NB4 (cell line): Measurements from ENCODE around the gene MAGI2.

Experiments
- DNase-seq: peaks from one replicate; pipeline ENCODE4 v3.0.0; 2010; ENCODE audit warnings: low read depth
- H3K4me3 ChIP-seq: one replicate; pipeline ENCODE4 v1.5.1; 2011; ENCODE audit warnings: mild to moderate bottlenecking, low read depth, low read length, moderate library complexity
- MYC ChIP-seq: IDR thresholded peaks from 2 replicates; pipeline ENCODE4 v1.6.1; 2011; ENCODE audit warnings: low read depth, low read length
- POLR2A ChIP-seq: IDR thresholded peaks from 2 replicates; pipeline ENCODE4 v1.6.1; 2011; ENCODE audit warnings: mild to moderate bottlenecking; ENCODE audit not compliant: insufficient read length; ENCODE audit errors: extremely low read depth
- TF ChIP-seq, protein P1 (sequence below): IDR thresholded peaks from 2 replicates; pipeline ENCODE4 v1.6.1; 2011; ENCODE audit warnings: low read depth, low read length
- TF ChIP-seq, protein P2 (sequence below): IDR thresholded peaks from one replicate; pipeline ENCODE4 v1.5.1; 2012; ENCODE audit warnings: low read depth, low read length

MAGI2 gene

DNA sequence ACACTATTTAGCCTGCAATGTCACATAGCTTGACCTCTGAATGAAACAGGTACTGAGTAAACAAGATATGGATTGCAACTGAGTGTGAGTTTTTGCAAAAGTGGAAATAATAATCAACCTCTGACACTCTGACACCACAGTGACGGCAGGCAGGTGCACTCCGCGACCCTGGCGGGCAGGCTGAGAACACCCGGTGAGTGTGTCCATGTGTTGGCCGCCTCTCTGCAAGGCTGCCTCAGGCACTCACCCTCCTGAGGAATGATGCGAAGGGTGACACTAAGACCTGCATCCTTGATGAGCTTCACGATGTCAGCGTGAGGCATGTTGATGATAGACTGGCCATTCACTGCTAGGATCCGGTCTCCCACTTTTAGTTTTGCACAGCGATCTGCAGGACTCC lies 1318.7 kb downstream of the MAGI2 start:
- DNase-seq = no peak

DNA sequence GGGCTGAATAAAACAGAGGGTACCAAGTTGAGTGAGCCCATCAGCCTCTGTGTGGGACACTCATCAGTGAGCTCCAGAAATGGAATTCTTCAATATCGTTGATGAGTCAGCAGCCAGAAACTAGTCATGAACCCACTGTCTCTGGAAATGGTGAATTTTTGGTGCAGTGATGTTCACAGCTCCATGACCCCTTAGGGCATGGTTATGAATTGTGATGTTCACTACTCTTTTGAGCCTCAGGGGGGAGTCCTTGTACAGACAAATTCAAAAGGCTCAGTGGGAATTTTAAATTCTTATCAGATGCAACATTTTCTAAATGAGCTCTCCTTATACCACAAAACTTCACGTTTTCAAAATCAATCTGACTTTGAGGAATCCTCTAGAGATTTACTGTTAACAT lies 1319.2 kb downstream of the MAGI2 start:
- peak; percentile 55 for DNase-seq
- TF ChIP-seq POLR2A = no peak
- TF ChIP-seq, protein P1, sequence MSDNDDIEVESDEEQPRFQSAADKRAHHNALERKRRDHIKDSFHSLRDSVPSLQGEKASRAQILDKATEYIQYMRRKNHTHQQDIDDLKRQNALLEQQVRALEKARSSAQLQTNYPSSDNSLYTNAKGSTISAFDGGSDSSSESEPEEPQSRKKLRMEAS = no peak
- TF ChIP-seq MYC = no peak
- TF ChIP-seq, protein P2, sequence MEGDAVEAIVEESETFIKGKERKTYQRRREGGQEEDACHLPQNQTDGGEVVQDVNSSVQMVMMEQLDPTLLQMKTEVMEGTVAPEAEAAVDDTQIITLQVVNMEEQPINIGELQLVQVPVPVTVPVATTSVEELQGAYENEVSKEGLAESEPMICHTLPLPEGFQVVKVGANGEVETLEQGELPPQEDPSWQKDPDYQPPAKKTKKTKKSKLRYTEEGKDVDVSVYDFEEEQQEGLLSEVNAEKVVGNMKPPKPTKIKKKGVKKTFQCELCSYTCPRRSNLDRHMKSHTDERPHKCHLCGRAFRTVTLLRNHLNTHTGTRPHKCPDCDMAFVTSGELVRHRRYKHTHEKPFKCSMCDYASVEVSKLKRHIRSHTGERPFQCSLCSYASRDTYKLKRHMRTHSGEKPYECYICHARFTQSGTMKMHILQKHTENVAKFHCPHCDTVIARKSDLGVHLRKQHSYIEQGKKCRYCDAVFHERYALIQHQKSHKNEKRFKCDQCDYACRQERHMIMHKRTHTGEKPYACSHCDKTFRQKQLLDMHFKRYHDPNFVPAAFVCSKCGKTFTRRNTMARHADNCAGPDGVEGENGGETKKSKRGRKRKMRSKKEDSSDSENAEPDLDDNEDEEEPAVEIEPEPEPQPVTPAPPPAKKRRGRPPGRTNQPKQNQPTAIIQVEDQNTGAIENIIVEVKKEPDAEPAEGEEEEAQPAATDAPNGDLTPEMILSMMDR = peak; percentile 65
- no peak overlapping the region for H3K4me3 ChIP-seq

More for the DNA sequence above, 1318.7 kb downstream of the MAGI2 start:
- H3K4me3 ChIP-seq = no peak overlapping the region
- TF ChIP-seq, protein P2 = no peak
- TF ChIP-seq MYC = no peak
- TF ChIP-seq, protein P1 = no peak
- TF ChIP-seq POLR2A = no peak

DNA sequence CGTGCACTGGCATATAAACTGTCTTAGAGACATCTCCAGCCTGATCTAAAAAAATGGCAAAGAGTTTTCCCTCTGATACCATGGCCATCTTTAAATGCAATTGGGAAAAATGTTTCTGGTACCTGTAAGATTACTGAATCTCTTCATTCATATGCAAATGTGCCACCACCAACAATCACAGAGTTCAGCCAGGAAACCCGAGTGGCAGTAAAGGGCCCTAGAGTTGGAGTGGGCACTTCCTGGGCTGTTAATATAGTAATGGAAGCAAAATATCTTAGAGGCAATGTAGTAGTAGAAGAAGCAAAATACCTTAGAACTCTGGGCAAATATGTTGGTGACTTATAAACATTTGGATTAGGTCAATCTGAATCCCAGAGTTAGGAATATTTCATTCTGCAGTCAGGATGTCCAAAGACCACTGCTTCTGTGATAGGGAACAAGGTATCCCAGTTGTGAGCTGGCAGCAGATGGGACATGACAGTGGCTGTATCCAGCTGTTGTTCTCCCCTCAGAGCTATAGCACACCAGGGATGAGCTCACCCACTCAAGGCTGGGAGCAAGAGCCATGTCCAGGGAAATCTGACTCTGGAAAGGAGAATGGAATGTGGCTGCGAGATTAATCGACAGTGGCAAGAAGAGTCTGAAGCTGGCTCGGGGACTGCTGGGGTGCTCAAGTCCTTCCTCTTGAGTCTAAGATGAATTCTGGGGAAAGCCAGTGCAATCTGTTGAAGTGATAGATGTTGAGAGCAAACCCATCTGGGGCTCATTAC lies 1322.8 kb downstream of the MAGI2 start:
- no peak for DNase-seq
- H3K4me3 ChIP-seq = no peak overlapping the region
- TF ChIP-seq POLR2A (no peak), MYC (no peak)
- TF ChIP-seq, protein P1 = no peak
- TF ChIP-seq, protein P2 = no peak

DNA sequence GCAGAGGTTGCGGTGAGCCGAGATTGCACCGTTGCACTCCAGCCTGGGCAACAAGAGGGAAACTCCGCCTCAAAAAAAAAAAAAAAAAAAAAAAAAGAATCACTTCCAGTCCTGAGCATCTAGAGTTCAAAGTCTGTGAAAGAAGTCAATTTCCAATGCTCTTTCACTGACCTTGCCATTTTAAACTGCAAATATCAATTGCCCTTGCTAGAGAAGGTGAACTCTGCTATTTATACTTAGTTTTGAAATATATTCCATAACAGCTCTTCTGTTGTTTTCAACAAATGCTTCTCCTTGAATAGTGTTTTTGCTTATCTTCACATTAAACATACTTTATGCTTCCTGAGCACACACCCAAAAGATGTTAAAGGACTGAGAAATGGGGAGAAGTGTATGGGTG lies 1323.6 kb downstream of the MAGI2 start:
- no peak for DNase-seq
- TF ChIP-seq, protein P2 = no peak
- TF ChIP-seq, protein P1 = no peak
- TF ChIP-seq POLR2A (no peak), MYC (no peak)
- no peak overlapping the region for H3K4me3 ChIP-seq

DNA sequence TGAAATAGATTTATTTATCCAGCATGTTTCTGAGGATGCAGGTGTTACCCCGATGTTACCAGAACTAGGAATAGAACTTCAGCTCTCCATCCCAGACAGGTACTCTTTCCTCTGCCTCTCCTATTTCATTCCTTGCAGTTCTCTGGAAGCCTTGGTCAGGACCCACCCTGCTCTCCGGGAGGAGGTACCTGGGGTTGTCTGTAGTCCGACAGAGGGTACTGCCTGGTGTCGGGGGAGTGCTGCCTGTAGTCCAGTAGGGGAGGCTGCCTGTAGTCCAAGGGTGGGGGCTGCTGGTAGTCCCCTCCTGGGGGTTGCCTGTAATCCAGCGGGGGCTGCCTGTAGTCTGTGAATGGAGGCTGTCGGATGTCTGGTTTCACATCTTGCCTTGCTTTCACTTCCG lies 1326.5 kb downstream of the MAGI2 start:
- no peak for DNase-seq
- TF ChIP-seq, protein P1 = no peak
- TF ChIP-seq POLR2A = no peak
- no peak for TF ChIP-seq MYC
- TF ChIP-seq, protein P2 = no peak
- H3K4me3 ChIP-seq = no peak overlapping the region
